ENCODE data around the gene SEZ6.

GRCh38 chr17:29019475-29020181, 13.8 kb upstream of the SEZ6 start:
- no peak for TF ChIP-seq GATA2 (IDR thresholded peaks at IDR 0.05; ENCODE audit: low read depth, low read length)
- no peak for TF ChIP-seq GATA3 (IDR thresholded peaks at IDR 0.05; ENCODE audit: low read depth, low read length)

Data from SH-SY5Y (cell line).